ENCODE measurements around the gene ATP7A.

Gene ATP7A

DNA sequence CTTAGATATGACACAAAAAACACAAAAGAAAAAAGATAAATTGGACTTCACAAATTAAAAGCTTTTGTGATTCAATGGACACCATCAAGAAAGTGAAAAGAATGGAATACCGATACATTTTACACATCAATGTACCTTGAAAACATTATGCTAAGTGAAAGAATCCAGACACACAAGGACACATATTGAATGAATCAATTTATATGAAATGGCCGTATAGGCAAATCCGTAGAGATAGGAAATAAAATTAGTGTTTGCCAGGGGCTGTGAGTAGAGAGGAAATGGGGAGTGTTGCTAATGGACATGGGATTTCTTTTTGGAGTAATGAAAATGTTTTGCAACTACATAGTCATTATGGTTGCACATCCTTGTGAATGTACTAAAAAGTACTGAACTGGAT lies 55.9 kb downstream of the ATP7A start:
- no peak for TF ChIP-seq ZFX (IDR thresholded peaks at IDR 0.05)
- TF ChIP-seq, protein P1, sequence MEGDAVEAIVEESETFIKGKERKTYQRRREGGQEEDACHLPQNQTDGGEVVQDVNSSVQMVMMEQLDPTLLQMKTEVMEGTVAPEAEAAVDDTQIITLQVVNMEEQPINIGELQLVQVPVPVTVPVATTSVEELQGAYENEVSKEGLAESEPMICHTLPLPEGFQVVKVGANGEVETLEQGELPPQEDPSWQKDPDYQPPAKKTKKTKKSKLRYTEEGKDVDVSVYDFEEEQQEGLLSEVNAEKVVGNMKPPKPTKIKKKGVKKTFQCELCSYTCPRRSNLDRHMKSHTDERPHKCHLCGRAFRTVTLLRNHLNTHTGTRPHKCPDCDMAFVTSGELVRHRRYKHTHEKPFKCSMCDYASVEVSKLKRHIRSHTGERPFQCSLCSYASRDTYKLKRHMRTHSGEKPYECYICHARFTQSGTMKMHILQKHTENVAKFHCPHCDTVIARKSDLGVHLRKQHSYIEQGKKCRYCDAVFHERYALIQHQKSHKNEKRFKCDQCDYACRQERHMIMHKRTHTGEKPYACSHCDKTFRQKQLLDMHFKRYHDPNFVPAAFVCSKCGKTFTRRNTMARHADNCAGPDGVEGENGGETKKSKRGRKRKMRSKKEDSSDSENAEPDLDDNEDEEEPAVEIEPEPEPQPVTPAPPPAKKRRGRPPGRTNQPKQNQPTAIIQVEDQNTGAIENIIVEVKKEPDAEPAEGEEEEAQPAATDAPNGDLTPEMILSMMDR (conservative IDR thresholded peaks at IDR 0.05) = no peak
- H3K27ac ChIP-seq = no peak overlapping the region

DNA sequence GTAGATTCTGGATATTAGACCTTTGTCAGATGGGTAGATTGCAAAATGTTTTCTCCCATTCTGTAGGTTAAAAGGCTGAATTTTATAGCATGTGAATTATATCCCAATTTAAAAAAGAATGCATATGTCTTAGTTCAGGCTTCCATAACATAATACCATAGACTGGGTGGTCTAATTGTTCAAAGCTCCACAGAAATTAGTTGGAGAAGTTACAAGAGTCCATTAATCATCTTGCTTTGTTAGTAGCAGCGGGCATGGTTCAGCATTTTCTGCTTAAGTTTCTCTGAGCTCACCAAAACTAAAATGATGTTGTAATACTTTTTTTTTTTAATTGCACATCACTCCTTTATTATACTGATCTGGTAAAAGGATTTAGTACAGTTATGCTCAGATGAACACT lies 57.1 kb downstream of the ATP7A start:
- no peak for TF ChIP-seq ZFX (IDR thresholded peaks at IDR 0.05)
- TF ChIP-seq, protein P1 (conservative IDR thresholded peaks at IDR 0.05) = no peak
- no peak overlapping the region for H3K27ac ChIP-seq

DNA sequence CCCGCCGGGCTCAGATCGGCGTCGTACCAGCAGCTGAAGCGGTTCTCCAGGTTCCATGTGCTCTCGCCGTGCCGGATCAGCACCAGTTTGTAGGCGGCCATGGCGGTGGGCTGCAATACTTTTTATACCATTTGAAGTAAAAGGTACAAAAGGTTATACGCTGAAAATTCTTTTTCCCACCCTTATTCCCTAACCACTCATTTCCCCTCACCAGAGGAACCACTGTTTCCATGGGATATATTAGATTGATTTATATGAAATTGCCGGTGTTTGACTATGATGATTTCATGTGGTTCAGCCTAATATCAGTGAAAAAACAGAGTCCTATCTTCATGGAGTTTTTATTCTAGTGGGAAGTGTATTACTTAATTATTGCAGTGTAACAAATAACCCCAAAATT lies 59.0 kb downstream of the ATP7A start, which contains the start of gene PGAM4:
TSS of gene PGAM4 (minus strand) at position 101 of the 400 bp plus-strand sequence. CDS start at position 101, 0 bp downstream.
- TF ChIP-seq, protein P1 (conservative IDR thresholded peaks at IDR 0.05) = no peak
- TF ChIP-seq ZFX (IDR thresholded peaks at IDR 0.05) = no peak
- H3K27ac ChIP-seq = no peak within 1 kb of the TSS

DNA sequence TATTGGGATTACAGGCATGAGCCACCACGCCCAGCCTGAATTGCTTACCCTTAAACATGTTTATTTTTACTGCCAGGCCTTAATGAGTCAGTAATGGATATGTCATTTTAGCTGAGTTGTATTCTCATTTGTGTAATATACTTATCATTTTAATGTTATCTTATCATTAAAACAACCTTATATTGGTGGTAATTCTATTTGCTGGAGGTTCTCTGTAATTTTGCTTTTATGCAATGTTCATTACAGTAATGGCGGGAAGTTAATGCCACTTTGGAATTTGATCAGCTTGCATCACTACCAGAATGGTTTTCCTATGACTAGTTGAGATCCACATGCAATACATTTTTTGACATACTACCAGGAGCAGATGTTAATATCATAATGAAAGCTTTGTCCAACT lies 65.3 kb downstream of the ATP7A start:
- TF ChIP-seq ZFX (IDR thresholded peaks at IDR 0.05) = no peak
- TF ChIP-seq, protein P1 (conservative IDR thresholded peaks at IDR 0.05) = no peak
- no peak overlapping the region for H3K27ac ChIP-seq

DNA sequence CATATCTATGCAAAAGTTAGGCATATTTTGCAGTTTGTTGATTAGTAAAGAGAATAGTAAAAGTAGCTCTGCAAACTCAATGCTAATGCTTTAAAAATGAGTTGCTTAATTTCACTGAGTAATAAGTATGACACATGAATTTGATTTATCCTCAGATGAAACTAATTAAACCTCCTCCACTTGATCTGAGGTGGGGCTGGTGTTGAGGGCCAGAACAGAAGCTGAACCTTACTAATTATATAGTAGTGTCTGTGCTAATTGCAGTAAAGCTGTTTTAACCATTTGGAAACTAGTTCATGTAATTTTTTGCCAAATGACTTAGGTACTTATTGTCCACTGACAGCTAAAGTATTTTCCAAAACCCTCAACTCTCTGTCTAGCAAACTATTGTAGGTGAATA lies 66.6 kb downstream of the ATP7A start:
- H3K27ac ChIP-seq = no peak overlapping the region

DNA sequence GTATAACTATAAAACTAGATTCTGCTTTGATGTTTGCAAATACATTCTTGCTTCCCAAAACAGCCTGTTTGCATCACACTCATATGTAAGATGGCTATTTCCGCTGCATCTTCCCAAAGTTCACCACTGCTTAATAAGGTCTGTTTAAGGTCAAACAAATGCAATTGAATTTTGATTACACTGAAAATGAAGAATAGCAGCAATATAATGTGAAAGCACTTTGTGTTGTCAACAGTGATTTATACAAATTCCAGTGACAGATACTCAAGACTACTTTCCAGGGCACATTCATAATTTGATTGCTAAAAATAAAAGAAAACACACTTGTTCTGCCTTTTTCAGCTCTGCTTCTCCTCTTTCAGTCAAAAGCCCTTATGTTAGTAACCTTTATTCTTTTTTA lies 67.0 kb downstream of the ATP7A start:
- TF ChIP-seq, protein P1 (conservative IDR thresholded peaks at IDR 0.05) = no peak
- no peak overlapping the region for H3K27ac ChIP-seq

More for the DNA sequence above, 66.6 kb downstream of the ATP7A start:
- TF ChIP-seq ZFX (IDR thresholded peaks at IDR 0.05) = no peak
- TF ChIP-seq, protein P1 (conservative IDR thresholded peaks at IDR 0.05) = no peak

DNA sequence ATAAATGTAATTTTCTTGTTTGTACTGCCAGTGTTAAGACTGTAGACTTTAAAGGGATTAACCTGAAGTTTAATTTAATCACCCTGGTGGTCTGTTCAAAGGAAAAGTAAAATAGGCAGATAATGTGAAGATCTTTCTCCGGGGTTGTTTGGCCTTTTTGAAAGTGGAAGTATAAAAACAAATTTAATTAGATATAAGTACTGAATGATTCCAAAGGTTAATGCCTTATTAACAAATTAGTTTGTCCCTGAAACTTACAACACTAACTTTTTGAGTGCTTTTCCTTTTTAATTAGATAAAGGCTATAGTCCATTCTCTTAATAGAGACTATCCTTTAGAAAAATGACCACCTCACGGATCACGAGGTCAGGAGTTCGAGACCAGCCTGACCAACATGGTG lies 69.4 kb downstream of the ATP7A start:
- no peak for TF ChIP-seq ZFX (IDR thresholded peaks at IDR 0.05)
- TF ChIP-seq, protein P1 (conservative IDR thresholded peaks at IDR 0.05) = no peak
- H3K27ac ChIP-seq = no peak overlapping the region
